Bronchial epithelial cell (primary cell): Measurements from ENCODE around the gene DPY19L1. TPM values are rescaled to one million over a fixed set of nuclear protein-coding genes. Genes with fewer than 3 reads are reported as not detected.

Experiments used
- DNase-seq: peaks from one replicate; pipeline ENCODE4 v3.0.0-alpha.2; 2010; ENCODE audit warnings: low read depth
- FAIRE-seq: peaks from 2 replicates; lab custom pipeline; 2011; peaks lifted over from hg19 to GRCh38; lab: Jason Lieb, UNC
- H3K27me3 ChIP-seq: 2 replicates; pipeline ENCODE4 v1.5.1; 2011; ENCODE audit warnings: low read length; ENCODE audit not compliant: control insufficient read depth, insufficient read depth
- H3K36me3 ChIP-seq: 2 replicates; pipeline ENCODE4 v1.5.1; 2011; ENCODE audit warnings: low read length; ENCODE audit not compliant: control insufficient read depth, insufficient read depth
- H3K4me3 ChIP-seq: 2 replicates; pipeline ENCODE4 v1.5.1; 2011; ENCODE audit warnings: mild to moderate bottlenecking, low read depth, low read length, control low read depth
- CTCF ChIP-seq: IDR thresholded peaks from 2 replicates; pipeline ENCODE4 v1.5.1; 2011; ENCODE audit warnings: mild to moderate bottlenecking, moderate library complexity, low read length, control low read depth, inconsistent platforms; ENCODE audit not compliant: insufficient read depth, severe bottlenecking
- total RNA-seq: library from RNA; depleted of rRNA; stranded (reverse); fragments of >200 nt; gene quantifications from 2 replicates; pipeline ENCODE4 v1.2.1, GENCODE V29; 2014

DPY19L1 gene
- total RNA-seq, 1 donor from 2014 or later = 13.4 TPM

- H3K4me3 ChIP-seq = peak overlapping the region; percentile 61
- H3K27me3 ChIP-seq = no peaks in the 10 kb centered on the region
- FAIRE-seq (no peak), DNase-seq (peak; percentile 41)
- TF ChIP-seq CTCF = no peak
- no peaks in the 10 kb centered on the region for H3K36me3 ChIP-seq
Observed at GRCh38 chr7:35036361-35037171, 719 bp downstream of the DPY19L1 start.

- peak; percentile 25 for TF ChIP-seq CTCF
- Histone ChIP-seq H3K4me3 (no peak overlapping the region), H3K36me3 (no peaks in the 10 kb centered on the region), H3K27me3 (no peaks in the 10 kb centered on the region)
- FAIRE-seq (no peak), DNase-seq (peak; percentile 59)
Observed at GRCh38 chr7:35035511-35035961, 1.7 kb downstream of the DPY19L1 start.

- Histone ChIP-seq H3K27me3 (no peaks in the 10 kb centered on the region), H3K36me3 (no peaks in the 10 kb centered on the region), H3K4me3 (no peak overlapping the region)
- no peak for TF ChIP-seq CTCF
- FAIRE-seq (no peak), DNase-seq (no peak)
Observed at GRCh38 chr7:35032166-35032565, 5.1 kb downstream of the DPY19L1 start.

- Histone ChIP-seq H3K36me3 (no peaks in the 10 kb centered on the region), H3K27me3 (no peaks in the 10 kb centered on the region), H3K4me3 (no peak overlapping the region)
- TF ChIP-seq CTCF = no peak
- peak; percentile 41 for DNase-seq
- no peak for FAIRE-seq
Observed at GRCh38 chr7:35030848-35031247, 6.4 kb downstream of the DPY19L1 start.

GRCh38 chr7:35029311-35029710 lies 8.0 kb downstream of the DPY19L1 start:
- Histone ChIP-seq H3K4me3 (no peak overlapping the region), H3K36me3 (no peaks in the 10 kb centered on the region), H3K27me3 (no peaks in the 10 kb centered on the region)
- no peak for TF ChIP-seq CTCF
- FAIRE-seq = no peak
- DNase-seq = no peak
